ENCODE measurements around the gene BAHD1.

Gene BAHD1

DNA sequence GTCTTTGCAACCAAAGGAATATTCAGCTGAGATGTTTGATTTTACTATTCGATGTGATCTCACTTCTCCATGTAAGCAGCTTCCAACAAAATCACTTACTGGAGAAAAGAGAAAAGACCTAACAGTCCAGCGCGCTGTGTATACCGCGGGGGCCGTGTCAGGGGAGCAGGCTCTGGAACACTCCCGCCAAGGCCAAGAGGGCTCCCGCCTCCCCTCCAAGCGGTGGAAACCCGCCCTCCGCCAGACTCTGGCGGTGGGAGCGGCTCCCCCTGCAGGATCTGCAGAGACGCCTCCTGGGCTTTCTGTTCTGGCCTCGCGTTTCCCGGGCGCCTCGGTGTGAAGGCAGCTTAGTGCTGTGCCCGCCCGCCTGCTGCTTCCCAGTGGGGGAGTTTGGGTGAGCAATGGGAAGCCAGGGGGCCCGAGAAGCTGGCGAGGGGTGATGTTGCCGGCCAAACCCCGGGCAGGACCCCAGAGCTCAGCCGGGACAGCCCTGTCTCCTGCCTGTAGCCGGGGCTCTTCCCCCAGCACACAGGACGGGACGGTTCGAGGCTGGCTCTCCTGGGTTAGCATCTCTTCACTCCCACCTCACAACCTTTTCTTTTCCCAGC, 66.3 kb downstream of the BAHD1 start:
- peak; percentile 55 for DNase-seq

- DNase-seq, result no peak
Measured at GRCh38 chr15:40508216-40508615, 67.5 kb downstream of the BAHD1 start.

DNA sequence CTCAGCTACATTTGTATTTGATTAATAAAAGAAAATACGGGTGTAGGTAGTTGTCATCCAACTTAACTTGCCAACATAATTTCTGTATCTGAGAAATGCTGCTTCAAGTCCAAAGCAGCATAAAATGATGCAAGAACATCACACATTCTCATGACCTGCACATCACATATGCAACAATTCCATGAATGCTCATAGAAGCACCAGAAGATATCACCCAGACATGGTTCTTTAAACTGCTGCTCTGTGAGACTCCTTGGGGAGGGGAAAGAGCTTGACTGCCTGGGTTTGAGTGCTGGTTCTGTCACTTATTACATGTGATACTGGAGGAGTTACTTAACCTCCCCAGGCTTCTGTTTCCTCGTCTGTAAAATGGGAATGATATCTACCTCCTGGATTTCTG, 69.4 kb downstream of the BAHD1 start:
- DNase-seq, result no peak

GRCh38 chr15:40511093-40511471, 70.3 kb downstream of the BAHD1 start:
- no peak for DNase-seq

GRCh38 chr15:40511472-40512133, 70.8 kb downstream of the BAHD1 start:
- DNase-seq, result no peak

DNA sequence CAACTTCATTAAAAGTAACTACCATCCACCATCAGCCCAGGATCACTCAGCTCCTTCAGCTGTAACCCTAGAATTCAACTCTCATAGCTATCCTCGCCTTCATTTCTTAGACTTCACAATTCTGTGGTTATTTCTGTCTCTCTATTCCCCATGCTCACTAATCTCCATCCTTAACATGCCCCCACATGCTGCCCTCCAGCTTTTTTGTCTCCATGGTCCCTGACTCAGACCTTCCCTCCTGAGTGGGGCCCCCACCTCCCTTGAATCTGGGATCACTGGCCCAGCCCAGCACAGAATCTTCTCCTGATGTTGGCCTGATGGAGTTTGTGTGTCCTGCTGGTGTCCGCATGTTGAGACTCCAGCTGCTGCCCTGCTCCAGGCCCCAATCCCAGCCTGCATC, 71.7 kb downstream of the BAHD1 start:
- DNase-seq, result no peak

DNA sequence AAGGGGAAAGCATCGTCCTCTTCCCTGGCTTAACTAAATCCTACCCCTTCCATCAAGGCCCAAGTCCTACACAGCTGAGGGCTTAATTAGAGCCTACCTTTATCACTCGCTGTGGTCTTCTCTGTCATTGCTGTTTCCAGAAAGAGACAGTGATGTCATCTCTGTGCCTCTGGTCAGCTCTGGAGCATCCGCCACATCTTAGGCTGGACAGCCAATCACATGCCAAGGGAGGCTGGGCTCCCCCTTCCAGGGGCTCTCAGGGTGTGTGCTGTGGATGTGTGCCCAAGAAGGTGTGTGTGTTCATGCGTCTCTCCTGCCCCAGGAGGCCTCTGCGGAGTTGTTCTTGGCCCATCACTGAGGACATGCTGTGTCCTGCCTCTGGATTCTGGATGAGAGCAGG, 72.9 kb downstream of the BAHD1 start:
- DNase-seq, result no peak

GRCh38 chr15:40516322-40516721, 75.6 kb downstream of the BAHD1 start:
- DNase-seq, result no peak

Data from NCI-H510A (cell line).